HCT116 (cell line): ENCODE measurements around the gene C11orf42. TPM values are rescaled to one million over a fixed set of nuclear protein-coding genes. Genes with fewer than 3 reads are reported as not detected.

ENCODE experiments used
- ATAC-seq: fragments of 200-7000 bp; cut with Tn5 transposase; 2 replicates; pipeline ENCODE4 v1.9.1; 2020; ENCODE audit warnings: mild to moderate bottlenecking, moderate library complexity
- BruUV-seq: library from RNA; stranded (reverse); fragments of 400-500 nt; replicated peaks from 2 replicates; lab custom pipeline; 2021; lab: Mats Ljungman, UMichigan
- CTCF ChIA-PET: fragments of 300-600 bp; sonication (Branson Sonifier 250); formaldehyde crosslinking; loops from one replicate; lab custom pipeline; 2021; ENCODE audit warnings: antibody characterized with exemption; lab: Charles Lee
- POLR2A ChIA-PET: fragments of 300-600, 350-600 bp; sonication (Branson Sonifier 250); formaldehyde crosslinking; loops from one replicate; lab custom pipeline; 2021; ENCODE audit warnings: antibody characterized with exemption; lab: Charles Lee
- RAD21 ChIA-PET, 2 experiments: fragments of 300-600 bp; sonication (Branson Sonifier 250); formaldehyde crosslinking; loops; one replicate each; lab custom pipeline; 2023; ENCODE audit warnings: low total read pairs in 2 of 2; ENCODE audit not compliant: uncharacterized antibody in 2 of 2, unreplicated experiment in 2 of 2, low non-redundant PET in 1 of 2; lab: Charles Lee
- DNase-seq: peaks from one replicate; pipeline ENCODE4 v3.0.0-alpha.2; 2010; ENCODE audit warnings: low read depth, low spot score
- H2AFZ ChIP-seq: fragments of 200-600 bp; shearing (Covaris generic), sonication (generic); 2 replicates; pipeline ENCODE4 v1.6.1; 2017; ENCODE audit warnings: low read depth, mixed run types, mixed read lengths, antibody characterized with exemption, low read length; ENCODE audit not compliant: poor library complexity, severe bottlenecking
- H3K27ac ChIP-seq: 2 replicates; pipeline ENCODE4 v1.5.1; 2012; ENCODE audit warnings: low read depth, low read length
- H3K27me3 ChIP-seq: fragments of 200-600 bp; sonication (generic); 2 replicates; pipeline ENCODE4 v1.6.1; 2016; ENCODE audit warnings: mixed run types, low read length, mixed read lengths; ENCODE audit not compliant: insufficient read depth
- H3K36me3 ChIP-seq, 2 experiments: fragments of 200-500 bp in 1 of 2; fragments of 200-600 bp in 1 of 2; sonication (Bioruptor generic) in 1 of 2; sonication (generic) in 1 of 2; 2 replicates each; pipeline versions ENCODE4 v1.5.1 to v1.6.1; 2014 to 2016; ENCODE audit warnings: low read length in 2 of 2, inconsistent platforms in 1 of 2, mixed read lengths in 1 of 2, mixed run types in 1 of 2; ENCODE audit not compliant: insufficient read depth in 2 of 2, control insufficient read depth in 1 of 2
- H3K4me1 ChIP-seq, 2 experiments: fragments of 200-600 bp in 1 of 2; sonication (generic) in 1 of 2; 2 replicates each; pipeline versions ENCODE4 v1.5.1 to v1.6.1; 2012 to 2017; ENCODE audit warnings: low read length in 2 of 2, inconsistent platforms in 1 of 2, mild to moderate bottlenecking in 1 of 2, mixed read lengths in 1 of 2, mixed run types in 1 of 2, moderate library complexity in 1 of 2; ENCODE audit not compliant: insufficient read depth in 2 of 2, control insufficient read depth in 1 of 2
- H3K4me2 ChIP-seq: fragments of 200-600 bp; sonication (generic); 2 replicates; pipeline ENCODE4 v1.6.1; 2017; ENCODE audit warnings: mixed run types, low read length, mixed read lengths
- H3K4me3 ChIP-seq, 2 experiments: fragments of 200-600 bp in 1 of 2; sonication (generic) in 1 of 2; replicated peaks in 1 of 2; 2 replicates each; pipeline ENCODE4 v1.5.1; 2011 to 2016; ENCODE audit warnings: low read length in 2 of 2, control low read depth in 1 of 2, low read depth in 1 of 2, mild to moderate bottlenecking in 1 of 2, mixed read lengths in 1 of 2, mixed run types in 1 of 2
- H3K79me2 ChIP-seq: fragments of 200-600 bp; sonication (generic); 2 replicates; pipeline ENCODE4 v1.6.1; 2017; ENCODE audit warnings: mild to moderate bottlenecking, mixed run types, low read length, moderate library complexity, mixed read lengths; ENCODE audit not compliant: insufficient read depth
- H3K9ac ChIP-seq: fragments of 200-600 bp; sonication (generic); 2 replicates; pipeline ENCODE4 v1.6.1; 2016; ENCODE audit warnings: low read length, mixed read lengths
- H3K9me2 ChIP-seq: fragments of 200-600 bp; sonication (generic), shearing (Covaris generic); 2 replicates; pipeline ENCODE4 v1.6.1; 2017; ENCODE audit warnings: mixed run types, mild to moderate bottlenecking, moderate library complexity; ENCODE audit not compliant: insufficient read depth
- H3K9me3 ChIP-seq, 2 experiments: fragments of 200-500 bp in 1 of 2; fragments of 200-600 bp in 1 of 2; sonication (Bioruptor generic) in 1 of 2; sonication (generic) in 1 of 2; 2 replicates each; pipeline ENCODE4 v1.6.1; 2014 to 2017; ENCODE audit warnings: low read length in 2 of 2, mixed read lengths in 2 of 2, inconsistent platforms in 1 of 2, low read depth in 1 of 2, mild to moderate bottlenecking in 1 of 2, mixed run types in 1 of 2, moderate library complexity in 1 of 2; ENCODE audit not compliant: control insufficient read depth in 1 of 2, insufficient read depth in 1 of 2
- H4K20me1 ChIP-seq: fragments of 200-600 bp; sonication (generic), shearing (Covaris generic); 2 replicates; pipeline ENCODE4 v1.6.1; 2017; ENCODE audit warnings: mixed run types, mild to moderate bottlenecking, moderate library complexity; ENCODE audit not compliant: insufficient read depth
- CEBPB ChIP-seq: IDR thresholded peaks from 2 replicates; pipeline ENCODE4 v1.6.1; 2012; ENCODE audit warnings: low read depth
- CTCF ChIP-seq, 3 experiments: fragments of 200-600 bp in 1 of 3; sonication (generic) in 1 of 3; IDR thresholded peaks in 2 of 3; conservative IDR thresholded peaks in 1 of 3; 2 replicates each; pipeline ENCODE4 v1.5.1; 2012 to 2017; ENCODE audit warnings: low read depth in 2 of 3, low read length in 2 of 3, antibody characterized with exemption in 1 of 3, borderline replicate concordance in 1 of 3, control low read depth in 1 of 3, mild to moderate bottlenecking in 1 of 3, mixed read lengths in 1 of 3, mixed run types in 1 of 3, moderate library complexity in 1 of 3; ENCODE audit not compliant: insufficient read depth in 1 of 3
- EZH2 ChIP-seq: fragments of 200-600 bp; sonication (generic); IDR thresholded peaks from 2 replicates; pipeline ENCODE4 v1.6.1; 2017; ENCODE audit warnings: antibody characterized with exemption, mixed run types
- SIN3A ChIP-seq: IDR thresholded peaks from 2 replicates; pipeline ENCODE4 v1.6.1; 2012; ENCODE audit warnings: low read depth
- SRF ChIP-seq: IDR thresholded peaks from 2 replicates; pipeline ENCODE4 v1.6.1; 2012; ENCODE audit warnings: low read depth
- TCF7L2 ChIP-seq: IDR thresholded peaks from 2 replicates; pipeline ENCODE4 v1.7.0; 2011; ENCODE audit warnings: borderline replicate concordance, inconsistent platforms; ENCODE audit not compliant: insufficient read depth, insufficient read length; ENCODE audit errors: extremely low read depth
- YY1 ChIP-seq: IDR thresholded peaks from 2 replicates; pipeline ENCODE4 v1.6.1; 2011; ENCODE audit warnings: low read length, low read depth, moderate library complexity, mild to moderate bottlenecking; ENCODE audit not compliant: insufficient replicate concordance; ENCODE audit errors: extremely low read depth
- ZBTB33 ChIP-seq: IDR thresholded peaks from 2 replicates; pipeline ENCODE4 v1.6.1; 2011; ENCODE audit warnings: mild to moderate bottlenecking, low read length, moderate library complexity; ENCODE audit not compliant: insufficient replicate concordance; ENCODE audit errors: extremely low read depth
- ZNF274 ChIP-seq: fragments of 200-500 bp; sonication (Bioruptor generic); IDR thresholded peaks from 2 replicates; pipeline ENCODE4 v1.6.1; 2014; ENCODE audit warnings: mild to moderate bottlenecking, low read depth, low read length, inconsistent platforms
- intact Hi-C: fragments of 100-400 bp; cut with micrococcal nuclease; formaldehyde crosslinking; loops from 2 replicates; pipeline ENCODE4 v1.10.0; 2022
- total RNA-seq: library from RNA; stranded (reverse); gene quantifications from one replicate; pipeline ENCODE4 v1.2.1, GENCODE V29; 2021; ENCODE audit not compliant: unreplicated experiment

C11orf42 gene
- total RNA-seq, 1 experiment from 2014 or later: not detected

DNA sequence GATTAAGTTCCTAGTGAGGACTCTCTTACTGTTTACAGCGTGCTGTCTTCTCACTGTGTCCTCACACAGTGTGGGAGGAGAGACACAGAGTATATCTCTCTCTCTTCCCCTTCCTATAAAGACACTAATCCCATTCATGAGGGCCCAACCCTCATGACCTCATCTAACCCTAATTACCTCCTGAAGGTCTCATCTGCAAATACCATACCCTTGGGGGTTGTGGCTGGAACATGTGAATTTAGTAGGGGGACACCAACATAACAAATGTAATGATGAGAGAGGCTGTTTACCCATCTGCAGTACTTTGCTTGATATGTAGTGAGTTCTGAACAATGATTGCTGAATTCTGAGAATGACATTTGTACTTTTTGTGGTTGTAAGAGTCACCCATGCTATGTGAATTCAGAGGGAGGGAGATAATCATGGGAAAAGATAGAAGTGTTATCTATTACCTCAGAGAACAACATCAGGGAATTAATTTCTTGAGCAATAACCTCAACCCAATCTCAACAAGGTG is 11.2 kb upstream of the C11orf42 start:
- BruUV-seq: no TSS peak
- TF ChIP-seq ZNF274 (no peak), SIN3A (no peak), CEBPB (no peak), SRF (no peak), EZH2 (no peak), ZBTB33 (no peak), TCF7L2 (no peak), CTCF (IDR thresholded peaks at IDR 0.05 in 2 of 3, conservative IDR thresholded peaks at IDR 0.05 in 1 of 3; ENCODE audit: borderline replicate concordance in 1 of 3, insufficient read depth in 1 of 3, low read depth in 2 of 3, low read length in 2 of 3) (no peak), YY1 (no peak)
- TF ChIP-seq, all 23 proteins: peak for 0
- no peak for DNase-seq
- ChIA-PET POLR2A (no interaction called here), RAD21 (no interaction called here), CTCF (no interaction called here)
- Histone ChIP-seq H3K27ac (no peak overlapping the region), H3K9me2 (no peaks in the 10 kb centered on the region), H3K79me2 (no peaks in the 10 kb centered on the region), H3K9me3 (no peaks in the 10 kb centered on the region), H3K4me2 (no peak overlapping the region), H2AFZ (no peak overlapping the region), H3K4me3 (no peak overlapping the region), H4K20me1 (no peaks in the 10 kb centered on the region), H3K36me3 (no peaks in the 10 kb centered on the region), H3K4me1 (no peaks in the 10 kb centered on the region), H3K9ac (no peak overlapping the region), H3K27me3 (peaks cover 50% of the 10 kb centered on the region)
- intact Hi-C loops: no loop called here
- no peak for ATAC-seq
